ENCODE data around the gene ALDH1L2. TPM values are rescaled to one million over a fixed set of nuclear protein-coding genes. Genes with fewer than 3 reads are reported as not detected.

The ALDH1L2 gene
- total RNA-seq, 1 donor from 2014 or later, result 3.0 TPM

DNA sequence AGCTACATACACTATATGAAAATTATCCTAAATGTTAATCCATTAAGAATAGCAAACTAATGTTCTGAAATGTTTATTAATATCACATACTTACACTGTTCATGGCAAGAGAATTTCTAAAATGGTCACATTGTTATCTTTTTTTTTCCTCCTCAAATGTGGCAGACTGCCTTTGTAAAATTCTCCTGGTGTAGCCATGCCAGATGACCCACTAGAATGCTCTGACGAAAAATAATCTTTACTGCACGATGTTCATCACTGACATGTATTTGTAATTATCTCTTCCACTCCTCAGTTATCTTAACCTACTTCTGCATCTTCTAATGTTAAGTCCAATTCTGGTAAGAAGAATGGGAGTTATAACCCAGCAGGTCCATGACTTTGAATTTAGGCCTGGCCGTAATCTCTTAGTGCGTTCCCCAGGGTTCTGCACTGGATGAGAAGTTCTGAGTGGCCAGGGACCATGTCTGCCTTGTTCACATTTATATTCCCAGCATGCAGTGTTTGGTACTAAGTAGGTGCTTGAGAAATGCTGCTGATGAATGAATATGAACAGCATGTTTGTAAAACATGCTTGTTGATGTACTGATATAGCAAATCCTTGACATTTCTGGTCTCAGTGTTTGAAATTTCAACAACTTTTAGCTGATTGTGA is 51.4 kb downstream of the ALDH1L2 start:
- Histone ChIP-seq H3K27ac (replicated peaks) (no peak overlapping the region), H3K27me3 (ENCODE audit: low read depth) (no peaks in the 10 kb centered on the region), H3K36me3 (no peaks in the 10 kb centered on the region)

DNA sequence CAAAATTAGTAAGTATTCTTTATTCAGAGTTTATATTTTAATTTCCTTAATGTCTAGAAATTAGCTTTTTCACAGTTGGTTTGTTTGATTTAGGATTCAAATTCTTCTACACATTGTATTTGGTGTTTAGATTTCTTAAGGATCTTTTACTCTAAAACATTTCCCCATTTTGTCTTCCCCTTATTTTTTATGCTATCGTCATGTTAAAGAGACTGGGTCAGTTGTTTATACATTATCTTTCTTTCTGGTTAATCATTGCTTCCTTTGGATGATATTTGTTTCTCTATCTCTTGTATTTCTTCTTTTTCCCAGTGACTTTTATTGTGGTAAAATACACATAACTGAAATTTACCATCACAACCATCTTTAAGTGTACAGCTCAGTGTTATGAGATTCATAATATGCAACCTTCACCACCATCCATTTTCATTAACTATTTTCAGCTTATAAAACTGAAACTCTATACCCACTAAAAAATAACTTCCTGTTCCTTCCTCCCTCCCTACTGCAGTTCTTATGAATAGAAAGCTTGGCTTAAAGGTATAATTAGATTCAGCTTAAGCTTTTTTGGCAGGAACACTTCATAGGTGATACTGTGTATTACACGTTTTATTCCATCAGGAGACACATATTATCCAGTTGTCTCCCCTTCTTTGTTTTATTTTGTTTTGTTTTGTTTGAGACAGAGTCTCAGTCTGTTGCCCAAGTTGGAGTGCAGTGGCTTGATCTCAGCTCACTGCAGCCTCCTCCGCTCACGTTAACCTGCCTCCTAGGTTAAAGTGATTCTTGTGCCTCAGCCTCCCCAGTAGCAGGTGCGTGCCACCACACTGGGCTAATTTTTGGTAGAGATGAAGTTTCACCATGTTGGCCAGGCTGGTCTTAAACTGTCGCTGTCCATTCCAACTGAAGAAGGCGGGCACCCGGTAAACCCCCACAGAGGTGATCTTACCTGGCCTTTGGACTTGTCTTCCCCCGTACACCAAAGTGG is 53.1 kb downstream of the ALDH1L2 start:
- H3K27me3 ChIP-seq (ENCODE audit: low read depth), result no peaks in the 10 kb centered on the region
- no peaks in the 10 kb centered on the region for H3K36me3 ChIP-seq
- no peak for DNase-seq
- H3K9me3 ChIP-seq (replicated peaks), result no peaks in the 10 kb centered on the region
- peaks cover 7% of the 10 kb centered on the region for H3K4me1 ChIP-seq
- intact Hi-C loops (cut with micrococcal nuclease), result no loop called here
- TF ChIP-seq, protein P1, sequence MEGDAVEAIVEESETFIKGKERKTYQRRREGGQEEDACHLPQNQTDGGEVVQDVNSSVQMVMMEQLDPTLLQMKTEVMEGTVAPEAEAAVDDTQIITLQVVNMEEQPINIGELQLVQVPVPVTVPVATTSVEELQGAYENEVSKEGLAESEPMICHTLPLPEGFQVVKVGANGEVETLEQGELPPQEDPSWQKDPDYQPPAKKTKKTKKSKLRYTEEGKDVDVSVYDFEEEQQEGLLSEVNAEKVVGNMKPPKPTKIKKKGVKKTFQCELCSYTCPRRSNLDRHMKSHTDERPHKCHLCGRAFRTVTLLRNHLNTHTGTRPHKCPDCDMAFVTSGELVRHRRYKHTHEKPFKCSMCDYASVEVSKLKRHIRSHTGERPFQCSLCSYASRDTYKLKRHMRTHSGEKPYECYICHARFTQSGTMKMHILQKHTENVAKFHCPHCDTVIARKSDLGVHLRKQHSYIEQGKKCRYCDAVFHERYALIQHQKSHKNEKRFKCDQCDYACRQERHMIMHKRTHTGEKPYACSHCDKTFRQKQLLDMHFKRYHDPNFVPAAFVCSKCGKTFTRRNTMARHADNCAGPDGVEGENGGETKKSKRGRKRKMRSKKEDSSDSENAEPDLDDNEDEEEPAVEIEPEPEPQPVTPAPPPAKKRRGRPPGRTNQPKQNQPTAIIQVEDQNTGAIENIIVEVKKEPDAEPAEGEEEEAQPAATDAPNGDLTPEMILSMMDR (IDR thresholded peaks at IDR 0.05; ENCODE audit: borderline replicate concordance), result no peak
- no peak overlapping the region for H3K27ac ChIP-seq (replicated peaks)
- H3K4me3 ChIP-seq, result no peak overlapping the region

More for the DNA sequence above, 51.4 kb downstream of the ALDH1L2 start:
- H3K4me1 ChIP-seq, result no peaks in the 10 kb centered on the region
- DNase-seq, result no peak
- no peak overlapping the region for H3K4me3 ChIP-seq
- TF ChIP-seq, protein P1 (IDR thresholded peaks at IDR 0.05; ENCODE audit: borderline replicate concordance), result no peak
- intact Hi-C loops (cut with micrococcal nuclease), result no loop called here
- no peaks in the 10 kb centered on the region for H3K9me3 ChIP-seq (replicated peaks)

DNA sequence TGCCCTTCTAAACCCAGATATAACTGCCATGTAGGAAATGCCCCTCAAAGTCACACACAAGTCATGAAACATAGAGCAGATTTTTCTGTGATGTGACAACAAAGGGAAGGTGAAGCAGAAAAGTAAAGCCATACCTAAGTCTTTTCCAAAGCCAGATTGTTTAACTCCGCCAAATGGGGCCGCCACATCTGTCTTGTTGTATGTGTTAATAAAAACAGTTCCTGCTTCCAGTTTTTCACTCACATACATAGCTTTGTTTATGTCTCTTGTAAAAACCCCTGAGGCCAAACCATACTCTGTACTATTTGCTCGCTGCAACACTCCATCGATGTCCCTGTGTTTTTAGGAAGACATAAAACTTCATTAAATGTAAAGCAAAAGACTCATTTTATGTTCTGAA is 57.8 kb downstream of the ALDH1L2 start:
- DNase-seq, result no peak
- peaks cover 24% of the 10 kb centered on the region for H3K4me1 ChIP-seq
- intact Hi-C loops (cut with micrococcal nuclease), result no loop called here
- no peaks in the 10 kb centered on the region for H3K9me3 ChIP-seq (replicated peaks)
- no peaks in the 10 kb centered on the region for H3K36me3 ChIP-seq
- TF ChIP-seq, protein P1 (IDR thresholded peaks at IDR 0.05; ENCODE audit: borderline replicate concordance), result no peak
- H3K27me3 ChIP-seq (ENCODE audit: low read depth), result no peaks in the 10 kb centered on the region
- no peak overlapping the region for H3K4me3 ChIP-seq
- H3K27ac ChIP-seq (replicated peaks), result peak overlapping the region; percentile 57

DNA sequence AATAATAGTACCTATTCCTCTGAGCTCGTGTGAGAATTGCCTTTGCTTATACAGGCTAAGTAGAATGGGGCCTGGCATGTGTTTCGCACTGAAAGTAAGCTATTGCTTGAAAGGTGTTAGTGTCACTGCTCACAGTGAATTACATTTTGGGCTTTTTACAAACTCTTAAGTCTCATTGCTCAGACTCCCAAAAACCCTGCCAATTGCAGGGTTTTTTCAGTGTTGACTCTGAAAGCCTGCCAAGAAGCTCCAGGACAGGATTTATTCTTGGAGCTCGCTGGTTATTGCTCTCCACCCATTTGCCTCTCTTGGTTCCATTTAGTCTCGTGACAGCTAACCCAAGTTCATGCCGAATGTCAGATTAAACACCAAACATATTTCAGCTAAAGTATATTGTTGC is 58.4 kb downstream of the ALDH1L2 start:
- Histone ChIP-seq H3K9me3 (replicated peaks) (no peaks in the 10 kb centered on the region), H3K27ac (replicated peaks) (peak overlapping the region; percentile 57), H3K4me1 (peaks cover 24% of the 10 kb centered on the region), H3K27me3 (ENCODE audit: low read depth) (no peaks in the 10 kb centered on the region), H3K4me3 (no peak overlapping the region), H3K36me3 (no peaks in the 10 kb centered on the region)
- DNase-seq, result no peak
- TF ChIP-seq, protein P1 (IDR thresholded peaks at IDR 0.05; ENCODE audit: borderline replicate concordance), result no peak
- intact Hi-C loops (cut with micrococcal nuclease), result no loop called here

DNA sequence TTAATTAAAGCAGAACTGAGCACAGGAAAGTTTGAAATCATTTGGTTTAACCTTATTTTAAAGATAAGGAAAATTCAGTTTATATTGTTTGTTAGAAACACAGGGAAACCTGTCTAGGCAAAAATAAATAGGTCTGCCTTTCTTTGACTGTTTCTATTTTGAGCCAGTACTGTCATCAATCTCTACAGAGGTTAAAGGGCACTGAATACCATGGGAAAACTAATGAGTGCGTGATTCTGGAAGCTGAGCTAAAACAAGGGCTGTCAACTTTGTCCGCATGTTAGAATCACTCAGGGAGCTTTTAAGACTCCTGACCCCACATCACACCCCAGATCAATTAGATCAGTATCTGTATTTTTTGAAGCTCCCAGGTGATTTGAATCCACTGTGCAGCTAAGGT is 59.3 kb downstream of the ALDH1L2 start:
- intact Hi-C loops (cut with micrococcal nuclease), result no loop called here
- H3K4me3 ChIP-seq, result no peak overlapping the region
- H3K27me3 ChIP-seq (ENCODE audit: low read depth), result no peaks in the 10 kb centered on the region
- H3K27ac ChIP-seq (replicated peaks), result peak overlapping the region; percentile 57
- no peak for DNase-seq
- H3K36me3 ChIP-seq, result no peaks in the 10 kb centered on the region
- no peaks in the 10 kb centered on the region for H3K9me3 ChIP-seq (replicated peaks)
- TF ChIP-seq, protein P1 (IDR thresholded peaks at IDR 0.05; ENCODE audit: borderline replicate concordance), result no peak
- H3K4me1 ChIP-seq, result peaks cover 24% of the 10 kb centered on the region
